Liver (tissue), 3 donors: Measurements from ENCODE around the gene UCN3.

Experiments used
- SP1 ChIP-seq: IDR thresholded peaks from 2 replicates; pipeline ENCODE4 v1.6.1; 2018; ENCODE audit warnings: antibody characterized with exemption, mild to moderate bottlenecking
- YY1 ChIP-seq: IDR thresholded peaks from 2 replicates; pipeline ENCODE4 v1.6.1; 2016; ENCODE audit warnings: antibody characterized with exemption, mild to moderate bottlenecking
- TF ChIP-seq, protein P1 (sequence below): fragments of 150-350 bp; IDR thresholded peaks from 2 replicates; pipeline ENCODE4 v1.5.1; 2017; ENCODE audit warnings: improper control_type of control experiment, low read depth, low read length; ENCODE audit not compliant: missing input control
- TF ChIP-seq, protein P2 (sequence below): IDR thresholded peaks from 2 replicates; pipeline ENCODE4 v1.6.1; 2016; ENCODE audit warnings: antibody characterized with exemption
- TF ChIP-seq, protein P3 (sequence below): IDR thresholded peaks from 2 replicates; pipeline ENCODE4 v1.6.1; 2016; ENCODE audit warnings: antibody characterized with exemption, mild to moderate bottlenecking
- donor health status: healthy.
- donor health status: healthy.

DNA sequence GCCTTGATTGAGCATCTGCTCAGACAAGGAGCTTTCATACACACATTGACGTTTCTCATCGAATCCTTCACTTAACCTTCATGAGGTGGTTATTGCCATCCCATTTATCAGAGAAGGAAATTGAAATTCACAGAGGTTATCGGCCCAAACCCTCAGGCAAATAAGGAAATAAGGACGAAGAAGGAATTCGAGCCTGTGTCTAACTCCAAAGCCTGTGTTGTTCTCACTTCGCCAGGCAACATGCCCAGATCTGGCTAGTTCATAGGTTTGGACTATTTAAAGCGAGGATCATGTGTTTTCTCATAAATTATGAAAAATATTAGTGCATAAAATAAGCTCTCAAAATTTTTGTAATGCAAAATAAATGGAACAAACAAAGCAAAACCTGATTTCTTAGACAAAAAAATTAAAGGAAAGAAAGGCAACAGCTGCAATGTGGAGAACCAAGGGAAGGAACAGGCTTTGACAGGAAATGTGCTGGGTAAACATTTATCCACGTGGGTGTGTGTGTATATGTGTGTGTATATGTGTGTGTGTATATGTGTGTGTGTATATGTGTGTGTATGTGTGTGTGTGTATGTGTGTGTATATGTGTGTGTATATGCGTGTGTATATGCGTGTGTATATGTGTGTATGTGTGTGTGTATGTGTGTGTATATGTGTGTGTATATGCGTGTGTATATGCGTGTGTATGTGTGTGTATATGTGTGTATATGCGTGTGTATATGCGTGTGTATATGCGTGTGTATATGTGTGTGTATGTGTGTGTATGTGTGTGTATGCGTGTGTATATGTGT, 4.8 kb downstream of the UCN3 start:
- TF ChIP-seq, protein P1, sequence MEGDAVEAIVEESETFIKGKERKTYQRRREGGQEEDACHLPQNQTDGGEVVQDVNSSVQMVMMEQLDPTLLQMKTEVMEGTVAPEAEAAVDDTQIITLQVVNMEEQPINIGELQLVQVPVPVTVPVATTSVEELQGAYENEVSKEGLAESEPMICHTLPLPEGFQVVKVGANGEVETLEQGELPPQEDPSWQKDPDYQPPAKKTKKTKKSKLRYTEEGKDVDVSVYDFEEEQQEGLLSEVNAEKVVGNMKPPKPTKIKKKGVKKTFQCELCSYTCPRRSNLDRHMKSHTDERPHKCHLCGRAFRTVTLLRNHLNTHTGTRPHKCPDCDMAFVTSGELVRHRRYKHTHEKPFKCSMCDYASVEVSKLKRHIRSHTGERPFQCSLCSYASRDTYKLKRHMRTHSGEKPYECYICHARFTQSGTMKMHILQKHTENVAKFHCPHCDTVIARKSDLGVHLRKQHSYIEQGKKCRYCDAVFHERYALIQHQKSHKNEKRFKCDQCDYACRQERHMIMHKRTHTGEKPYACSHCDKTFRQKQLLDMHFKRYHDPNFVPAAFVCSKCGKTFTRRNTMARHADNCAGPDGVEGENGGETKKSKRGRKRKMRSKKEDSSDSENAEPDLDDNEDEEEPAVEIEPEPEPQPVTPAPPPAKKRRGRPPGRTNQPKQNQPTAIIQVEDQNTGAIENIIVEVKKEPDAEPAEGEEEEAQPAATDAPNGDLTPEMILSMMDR, result no peak
- TF ChIP-seq, protein P2, sequence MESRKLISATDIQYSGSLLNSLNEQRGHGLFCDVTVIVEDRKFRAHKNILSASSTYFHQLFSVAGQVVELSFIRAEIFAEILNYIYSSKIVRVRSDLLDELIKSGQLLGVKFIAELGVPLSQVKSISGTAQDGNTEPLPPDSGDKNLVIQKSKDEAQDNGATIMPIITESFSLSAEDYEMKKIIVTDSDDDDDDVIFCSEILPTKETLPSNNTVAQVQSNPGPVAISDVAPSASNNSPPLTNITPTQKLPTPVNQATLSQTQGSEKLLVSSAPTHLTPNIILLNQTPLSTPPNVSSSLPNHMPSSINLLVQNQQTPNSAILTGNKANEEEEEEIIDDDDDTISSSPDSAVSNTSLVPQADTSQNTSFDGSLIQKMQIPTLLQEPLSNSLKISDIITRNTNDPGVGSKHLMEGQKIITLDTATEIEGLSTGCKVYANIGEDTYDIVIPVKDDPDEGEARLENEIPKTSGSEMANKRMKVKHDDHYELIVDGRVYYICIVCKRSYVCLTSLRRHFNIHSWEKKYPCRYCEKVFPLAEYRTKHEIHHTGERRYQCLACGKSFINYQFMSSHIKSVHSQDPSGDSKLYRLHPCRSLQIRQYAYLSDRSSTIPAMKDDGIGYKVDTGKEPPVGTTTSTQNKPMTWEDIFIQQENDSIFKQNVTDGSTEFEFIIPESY, result no peak
- TF ChIP-seq, protein P3, sequence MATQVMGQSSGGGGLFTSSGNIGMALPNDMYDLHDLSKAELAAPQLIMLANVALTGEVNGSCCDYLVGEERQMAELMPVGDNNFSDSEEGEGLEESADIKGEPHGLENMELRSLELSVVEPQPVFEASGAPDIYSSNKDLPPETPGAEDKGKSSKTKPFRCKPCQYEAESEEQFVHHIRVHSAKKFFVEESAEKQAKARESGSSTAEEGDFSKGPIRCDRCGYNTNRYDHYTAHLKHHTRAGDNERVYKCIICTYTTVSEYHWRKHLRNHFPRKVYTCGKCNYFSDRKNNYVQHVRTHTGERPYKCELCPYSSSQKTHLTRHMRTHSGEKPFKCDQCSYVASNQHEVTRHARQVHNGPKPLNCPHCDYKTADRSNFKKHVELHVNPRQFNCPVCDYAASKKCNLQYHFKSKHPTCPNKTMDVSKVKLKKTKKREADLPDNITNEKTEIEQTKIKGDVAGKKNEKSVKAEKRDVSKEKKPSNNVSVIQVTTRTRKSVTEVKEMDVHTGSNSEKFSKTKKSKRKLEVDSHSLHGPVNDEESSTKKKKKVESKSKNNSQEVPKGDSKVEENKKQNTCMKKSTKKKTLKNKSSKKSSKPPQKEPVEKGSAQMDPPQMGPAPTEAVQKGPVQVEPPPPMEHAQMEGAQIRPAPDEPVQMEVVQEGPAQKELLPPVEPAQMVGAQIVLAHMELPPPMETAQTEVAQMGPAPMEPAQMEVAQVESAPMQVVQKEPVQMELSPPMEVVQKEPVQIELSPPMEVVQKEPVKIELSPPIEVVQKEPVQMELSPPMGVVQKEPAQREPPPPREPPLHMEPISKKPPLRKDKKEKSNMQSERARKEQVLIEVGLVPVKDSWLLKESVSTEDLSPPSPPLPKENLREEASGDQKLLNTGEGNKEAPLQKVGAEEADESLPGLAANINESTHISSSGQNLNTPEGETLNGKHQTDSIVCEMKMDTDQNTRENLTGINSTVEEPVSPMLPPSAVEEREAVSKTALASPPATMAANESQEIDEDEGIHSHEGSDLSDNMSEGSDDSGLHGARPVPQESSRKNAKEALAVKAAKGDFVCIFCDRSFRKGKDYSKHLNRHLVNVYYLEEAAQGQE, result no peak
- TF ChIP-seq SP1 (no peak), YY1 (no peak)
